Panc1 (cell line): ENCODE measurements around the gene CD55. TPM values are rescaled to one million over a fixed set of nuclear protein-coding genes. Genes with fewer than 3 reads are reported as not detected.

Source experiments
- ATAC-seq: fragments of 200-7000 bp; cut with Tn5 transposase; 2 replicates; pipeline ENCODE4 v1.9.1; 2020; ENCODE audit warnings: mild to moderate bottlenecking, moderate library complexity
- BruUV-seq: library from RNA; stranded (reverse); fragments of 400-500 nt; replicated peaks from 2 replicates; lab custom pipeline; 2021; lab: Mats Ljungman, UMichigan
- CTCF ChIA-PET: fragments of 300-600 bp; sonication (Branson Sonifier 250); formaldehyde crosslinking; loops from one replicate; lab custom pipeline; 2022; ENCODE audit warnings: antibody characterized with exemption; lab: Charles Lee
- POLR2A ChIA-PET: fragments of 300-600 bp; sonication (Branson Sonifier 250); formaldehyde crosslinking; loops from one replicate; lab custom pipeline; 2022; ENCODE audit warnings: antibody characterized with exemption; lab: Charles Lee
- DNase-seq: peaks from one replicate; pipeline ENCODE4 v3.0.0-alpha.2; 2010; ENCODE audit warnings: low read depth, low spot score
- H3K27ac ChIP-seq: 2 replicates; pipeline ENCODE4 v1.5.1; 2011; ENCODE audit warnings: mild to moderate bottlenecking, low read length, inconsistent platforms
- H3K27me3 ChIP-seq: fragments of 200-500 bp; sonication (Bioruptor generic); 2 replicates; pipeline ENCODE4 v1.6.0; 2014; ENCODE audit warnings: low read length, inconsistent platforms; ENCODE audit not compliant: control insufficient read depth, insufficient read depth
- H3K36me3 ChIP-seq: fragments of 200-500 bp; sonication (Bioruptor generic); 2 replicates; pipeline ENCODE4 v1.5.1; 2014; ENCODE audit warnings: inconsistent platforms, mild to moderate bottlenecking, low read length, moderate library complexity; ENCODE audit not compliant: control insufficient read depth, insufficient read depth
- H3K4me1 ChIP-seq: 2 replicates; pipeline ENCODE4 v1.5.1; 2011; ENCODE audit warnings: inconsistent platforms, mild to moderate bottlenecking, low read length, moderate library complexity; ENCODE audit not compliant: control insufficient read depth, insufficient read depth
- H3K4me3 ChIP-seq, 2 experiments: 2 replicates each; pipeline ENCODE4 v1.5.1; 2011 to 2012; ENCODE audit warnings: low read depth in 2 of 2, low read length in 2 of 2, mild to moderate bottlenecking in 2 of 2, inconsistent platforms in 1 of 2, moderate library complexity in 1 of 2
- H3K9me3 ChIP-seq: fragments of 200-500 bp; sonication (Bioruptor generic); 2 replicates; pipeline ENCODE4 v1.5.1; 2014; ENCODE audit warnings: low read depth, mild to moderate bottlenecking, inconsistent platforms, low read length, moderate library complexity; ENCODE audit not compliant: control insufficient read depth, insufficient read depth
- POLR2AphosphoS5 ChIP-seq: IDR thresholded peaks from 2 replicates; pipeline ENCODE4 v1.6.1; 2012; ENCODE audit warnings: mild to moderate bottlenecking, low read depth, low read length, moderate library complexity
- SIN3A ChIP-seq: IDR thresholded peaks from 2 replicates; pipeline ENCODE4 v1.6.1; 2012; ENCODE audit warnings: low read depth, mild to moderate bottlenecking, low read length, moderate library complexity, borderline replicate concordance; ENCODE audit not compliant: insufficient read depth
- TCF7L2 ChIP-seq: IDR thresholded peaks from 2 replicates; pipeline ENCODE4 v1.6.1; 2011; ENCODE audit warnings: mild to moderate bottlenecking, low read depth, low read length, inconsistent platforms
- in situ Hi-C: cut with HindIII; loops from 2 replicates; pipeline ENCODE4 v1.10.0; 2016; ENCODE audit warnings: low sequenced_read_pairs, low pct_unique_long_range_greater_than_20kb
- intact Hi-C: fragments of 100-400 bp; cut with micrococcal nuclease; formaldehyde crosslinking; loops from one replicate; pipeline ENCODE4 v1.10.0; 2022; ENCODE audit not compliant: unreplicated experiment
- total RNA-seq: library from RNA; stranded (reverse); gene quantifications from one replicate; pipeline ENCODE4 v1.2.1, GENCODE V29; 2021; ENCODE audit not compliant: unreplicated experiment
- TF ChIP-seq, protein P1 (sequence below): fragments of 450-650 bp; IDR thresholded peaks from 2 replicates; pipeline ENCODE4 v1.5.1; 2017; ENCODE audit warnings: mild to moderate bottlenecking
- TF ChIP-seq, protein P2 (sequence below), 2 experiments: IDR thresholded peaks; 2 replicates each; pipeline ENCODE4 v1.6.1; 2011 to 2012; ENCODE audit warnings: low read depth in 2 of 2, control low read depth in 1 of 2, low read length in 1 of 2, mild to moderate bottlenecking in 1 of 2, moderate library complexity in 1 of 2; ENCODE audit not compliant: insufficient read depth in 1 of 2

CD55 gene
- total RNA-seq, 1 experiment from 2014 or later, result 12.1 TPM

DNA sequence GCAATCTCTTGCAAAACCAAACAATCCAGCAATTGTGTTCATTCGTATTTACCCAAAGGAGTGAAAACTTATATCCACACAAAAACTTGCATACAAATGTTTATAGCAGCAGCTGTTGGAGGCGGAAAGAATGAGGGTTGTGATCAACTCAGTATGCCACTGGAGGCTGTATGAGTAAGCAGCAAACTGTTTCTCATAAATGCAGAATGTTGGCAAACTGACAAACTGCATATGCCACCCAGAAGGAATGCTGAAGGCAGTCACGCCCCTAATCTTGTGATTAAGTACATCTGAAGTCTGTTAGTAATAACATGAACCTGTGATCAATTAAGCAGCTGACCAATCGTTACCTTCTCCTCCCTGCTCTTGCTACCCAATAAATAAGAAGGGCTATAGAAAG is 72.1 kb downstream of the CD55 start:
- Histone ChIP-seq H3K27ac (no peak overlapping the region), H3K9me3 (peaks cover 5% of the 10 kb centered on the region; the same call in 1 of the 2 replicates), H3K36me3 (no peaks in the 10 kb centered on the region), H3K4me1 (no peaks in the 10 kb centered on the region), H3K4me3 (no peak overlapping the region), H3K27me3 (no peaks in the 10 kb centered on the region)
- ChIA-PET POLR2A (no interaction called here), CTCF (interaction anchor here (0.7 kb wide), 1 partner anchor 340 kb away, joined by 6 read pairs; the partner anchor contains the start of gene PFKFB2)
- intact Hi-C loops, result no loop called here
- in situ Hi-C loops, result no loop called here
- DNase-seq, result peak; percentile 27
- BruUV-seq, result no TSS peak
- TF ChIP-seq, protein P1, sequence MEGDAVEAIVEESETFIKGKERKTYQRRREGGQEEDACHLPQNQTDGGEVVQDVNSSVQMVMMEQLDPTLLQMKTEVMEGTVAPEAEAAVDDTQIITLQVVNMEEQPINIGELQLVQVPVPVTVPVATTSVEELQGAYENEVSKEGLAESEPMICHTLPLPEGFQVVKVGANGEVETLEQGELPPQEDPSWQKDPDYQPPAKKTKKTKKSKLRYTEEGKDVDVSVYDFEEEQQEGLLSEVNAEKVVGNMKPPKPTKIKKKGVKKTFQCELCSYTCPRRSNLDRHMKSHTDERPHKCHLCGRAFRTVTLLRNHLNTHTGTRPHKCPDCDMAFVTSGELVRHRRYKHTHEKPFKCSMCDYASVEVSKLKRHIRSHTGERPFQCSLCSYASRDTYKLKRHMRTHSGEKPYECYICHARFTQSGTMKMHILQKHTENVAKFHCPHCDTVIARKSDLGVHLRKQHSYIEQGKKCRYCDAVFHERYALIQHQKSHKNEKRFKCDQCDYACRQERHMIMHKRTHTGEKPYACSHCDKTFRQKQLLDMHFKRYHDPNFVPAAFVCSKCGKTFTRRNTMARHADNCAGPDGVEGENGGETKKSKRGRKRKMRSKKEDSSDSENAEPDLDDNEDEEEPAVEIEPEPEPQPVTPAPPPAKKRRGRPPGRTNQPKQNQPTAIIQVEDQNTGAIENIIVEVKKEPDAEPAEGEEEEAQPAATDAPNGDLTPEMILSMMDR, result no peak
- TF ChIP-seq POLR2AphosphoS5 (no peak), SIN3A (no peak), TCF7L2 (no peak)
- TF ChIP-seq, protein P2, sequence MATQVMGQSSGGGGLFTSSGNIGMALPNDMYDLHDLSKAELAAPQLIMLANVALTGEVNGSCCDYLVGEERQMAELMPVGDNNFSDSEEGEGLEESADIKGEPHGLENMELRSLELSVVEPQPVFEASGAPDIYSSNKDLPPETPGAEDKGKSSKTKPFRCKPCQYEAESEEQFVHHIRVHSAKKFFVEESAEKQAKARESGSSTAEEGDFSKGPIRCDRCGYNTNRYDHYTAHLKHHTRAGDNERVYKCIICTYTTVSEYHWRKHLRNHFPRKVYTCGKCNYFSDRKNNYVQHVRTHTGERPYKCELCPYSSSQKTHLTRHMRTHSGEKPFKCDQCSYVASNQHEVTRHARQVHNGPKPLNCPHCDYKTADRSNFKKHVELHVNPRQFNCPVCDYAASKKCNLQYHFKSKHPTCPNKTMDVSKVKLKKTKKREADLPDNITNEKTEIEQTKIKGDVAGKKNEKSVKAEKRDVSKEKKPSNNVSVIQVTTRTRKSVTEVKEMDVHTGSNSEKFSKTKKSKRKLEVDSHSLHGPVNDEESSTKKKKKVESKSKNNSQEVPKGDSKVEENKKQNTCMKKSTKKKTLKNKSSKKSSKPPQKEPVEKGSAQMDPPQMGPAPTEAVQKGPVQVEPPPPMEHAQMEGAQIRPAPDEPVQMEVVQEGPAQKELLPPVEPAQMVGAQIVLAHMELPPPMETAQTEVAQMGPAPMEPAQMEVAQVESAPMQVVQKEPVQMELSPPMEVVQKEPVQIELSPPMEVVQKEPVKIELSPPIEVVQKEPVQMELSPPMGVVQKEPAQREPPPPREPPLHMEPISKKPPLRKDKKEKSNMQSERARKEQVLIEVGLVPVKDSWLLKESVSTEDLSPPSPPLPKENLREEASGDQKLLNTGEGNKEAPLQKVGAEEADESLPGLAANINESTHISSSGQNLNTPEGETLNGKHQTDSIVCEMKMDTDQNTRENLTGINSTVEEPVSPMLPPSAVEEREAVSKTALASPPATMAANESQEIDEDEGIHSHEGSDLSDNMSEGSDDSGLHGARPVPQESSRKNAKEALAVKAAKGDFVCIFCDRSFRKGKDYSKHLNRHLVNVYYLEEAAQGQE (IDR thresholded peaks at IDR 0.05; ENCODE audit: insufficient read depth in 1 of 2, low read depth in 2 of 2, low read length in 1 of 2), result no peak
- no peak for ATAC-seq

DNA sequence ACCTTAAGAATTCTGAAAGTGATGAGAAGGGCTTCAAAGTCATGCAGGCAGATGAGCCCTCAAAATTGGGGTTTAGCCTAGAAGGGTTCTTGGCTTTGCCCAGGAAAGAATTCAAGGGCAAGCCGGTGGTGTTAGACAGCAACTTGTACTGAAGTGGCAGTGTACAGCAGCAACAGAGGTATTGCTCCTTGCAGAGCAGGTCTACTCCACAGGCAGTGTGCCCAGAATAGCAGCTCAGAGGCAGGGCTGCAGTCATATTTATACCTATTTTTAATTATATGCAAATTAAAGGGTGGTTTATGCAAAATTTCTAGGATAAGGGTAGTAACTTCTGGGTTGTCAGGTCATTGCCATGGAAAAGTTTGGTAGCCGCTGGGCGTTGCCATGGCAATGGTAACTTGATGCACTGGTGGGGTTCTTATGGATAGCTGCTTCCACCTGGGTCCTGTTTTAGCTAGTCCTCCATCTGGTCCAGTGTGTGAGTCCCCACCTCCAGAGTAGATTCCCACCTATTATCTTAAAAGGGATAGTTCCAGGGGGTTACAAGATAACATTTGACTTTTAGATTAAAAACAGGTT is 74.8 kb downstream of the CD55 start:
- in situ Hi-C loops, result no loop called here
- ATAC-seq, result no peak
- H3K27ac ChIP-seq, result no peak overlapping the region
- H3K9me3 ChIP-seq, result no peaks in the 10 kb centered on the region; the same call in 1 of the 2 replicates
- no peaks in the 10 kb centered on the region for H3K4me1 ChIP-seq
- no peak overlapping the region for H3K4me3 ChIP-seq
- no peak for DNase-seq
- no peaks in the 10 kb centered on the region for H3K27me3 ChIP-seq
- CTCF ChIA-PET, result no interaction called here
- intact Hi-C loops, result no loop called here
- POLR2A ChIA-PET, result no interaction called here
- BruUV-seq, result no TSS peak
- no peak for TF ChIP-seq TCF7L2
- TF ChIP-seq, protein P1, result no peak
- no peak for TF ChIP-seq SIN3A
- TF ChIP-seq POLR2AphosphoS5, result no peak
- TF ChIP-seq, protein P2 (IDR thresholded peaks at IDR 0.05; ENCODE audit: insufficient read depth in 1 of 2, low read depth in 2 of 2, low read length in 1 of 2), result no peak
- no peaks in the 10 kb centered on the region for H3K36me3 ChIP-seq
